HG03139 (cell line): ENCODE data around the gene GALNT2.
A peak's percentile ranks its signal among the peaks of the same experiment; 100 is the strongest.

Experiments used
- ATAC-seq: cut with Tn5 transposase; IDR thresholded peaks from one replicate; pipeline ENCODE4 v1.9.1; 2021; ENCODE audit not compliant: unreplicated experiment

Gene GALNT2

DNA sequence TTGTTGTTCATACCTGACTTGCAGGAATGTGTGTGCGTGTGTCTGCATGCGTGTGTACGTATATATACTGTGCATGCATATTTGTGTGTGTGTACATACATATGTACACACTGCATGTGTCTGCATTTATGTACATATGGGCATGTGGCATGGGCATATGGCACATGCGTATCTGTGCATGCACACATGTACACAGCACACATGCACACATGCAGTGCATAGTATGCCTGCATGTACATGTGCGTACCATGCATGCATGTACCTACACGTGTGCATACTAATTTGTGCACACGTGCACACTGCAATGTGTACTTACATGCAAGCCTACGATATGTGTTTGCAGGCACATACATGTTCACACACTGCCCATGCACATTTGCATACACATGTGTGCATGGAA is 43.9 kb downstream of the GALNT2 start:
- ATAC-seq = no peak

- ATAC-seq = no peak
Measured at GRCh38 chr1:230112131-230112701, 45.2 kb downstream of the GALNT2 start.

DNA sequence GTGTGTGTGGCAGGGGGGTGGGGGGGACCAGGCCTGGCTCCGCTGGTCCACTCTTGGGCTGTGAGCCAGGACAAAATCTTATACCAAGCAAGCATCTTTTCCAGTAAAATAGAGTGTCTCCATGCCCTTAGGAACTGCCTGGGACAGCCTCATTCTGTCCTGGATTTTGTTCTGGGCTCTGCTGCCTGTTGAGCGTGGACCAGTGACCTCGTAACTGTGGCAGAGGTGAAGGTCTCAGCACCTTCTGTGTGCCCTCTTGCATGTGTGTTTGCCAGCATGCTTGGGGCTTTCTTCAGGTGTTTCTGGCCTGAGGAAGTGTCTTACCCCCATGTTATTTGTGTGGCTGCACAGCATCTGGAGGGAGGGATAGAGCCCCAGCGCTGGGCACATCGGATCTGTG is 45.7 kb downstream of the GALNT2 start:
- ATAC-seq = no peak

GRCh38 chr1:230113235-230113592 is 46.2 kb downstream of the GALNT2 start:
- ATAC-seq = no peak

DNA sequence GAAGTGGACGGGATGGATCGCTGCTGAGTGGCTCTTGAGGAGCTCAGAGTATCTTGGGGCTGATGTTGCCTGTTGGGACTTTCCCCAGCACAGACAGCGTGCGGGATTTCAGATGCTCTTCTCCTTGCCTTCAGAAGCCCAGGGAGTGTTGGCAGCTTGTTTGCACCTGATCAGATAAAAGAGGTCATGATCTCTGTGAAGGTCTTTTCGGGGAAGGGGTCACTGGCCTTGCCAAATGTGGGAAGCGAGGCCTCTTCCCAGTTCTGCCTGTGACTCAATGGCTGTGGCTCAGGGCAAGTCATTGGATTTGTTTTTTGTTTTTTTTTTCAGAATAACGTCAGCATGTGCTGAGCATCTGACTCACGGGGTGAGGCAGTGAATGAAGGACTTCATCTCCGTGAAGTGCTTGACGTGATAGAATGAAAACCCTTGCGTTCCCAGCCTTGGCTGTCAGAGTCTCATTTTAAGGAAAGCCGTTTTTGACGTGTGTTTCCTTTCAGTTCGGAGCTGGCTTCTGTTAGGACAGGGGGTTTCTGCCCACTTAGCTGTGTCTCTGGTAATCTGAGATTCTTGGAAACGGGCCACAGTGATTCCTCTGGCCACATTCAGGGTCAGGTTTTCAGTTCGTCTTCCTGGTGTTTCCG is 46.7 kb downstream of the GALNT2 start:
- ATAC-seq = no peak

GRCh38 chr1:230114237-230114651 is 47.2 kb downstream of the GALNT2 start:
- no peak for ATAC-seq

- no peak for ATAC-seq
Measured at GRCh38 chr1:230117694-230118093, 50.7 kb downstream of the GALNT2 start.

DNA sequence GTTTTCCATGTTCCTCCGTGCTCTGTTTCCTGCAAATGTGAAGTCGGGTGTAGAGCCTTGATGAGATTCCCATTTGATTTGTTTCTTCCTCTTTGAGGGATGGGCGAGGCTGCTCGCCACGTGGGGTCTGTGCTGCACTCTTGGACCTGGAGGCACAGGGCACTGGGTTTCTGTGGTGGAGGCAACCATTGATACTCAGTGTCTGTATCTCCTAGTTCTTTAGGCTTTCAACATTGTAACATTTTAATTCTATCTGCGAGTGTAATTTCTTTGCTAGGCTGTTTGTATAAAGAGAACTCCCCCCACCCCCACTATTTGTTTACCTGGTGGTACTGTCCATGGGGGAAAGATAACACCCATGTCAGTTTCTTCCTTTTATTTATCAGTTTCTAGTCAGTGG is 52.3 kb downstream of the GALNT2 start:
- no peak for ATAC-seq

- ATAC-seq = no peak
Measured at GRCh38 chr1:230120289-230120920, 53.4 kb downstream of the GALNT2 start.

- ATAC-seq = no peak
Measured at GRCh38 chr1:230120921-230121381, 53.9 kb downstream of the GALNT2 start.

GRCh38 chr1:230121950-230122349 is 54.9 kb downstream of the GALNT2 start:
- ATAC-seq = no peak

GRCh38 chr1:230122366-230123279 is 55.6 kb downstream of the GALNT2 start:
- ATAC-seq = no peak

GRCh38 chr1:230123280-230124185 is 56.5 kb downstream of the GALNT2 start:
- peak; percentile 80 for ATAC-seq

- no peak for ATAC-seq
Measured at GRCh38 chr1:230124186-230125128, 57.4 kb downstream of the GALNT2 start.

DNA sequence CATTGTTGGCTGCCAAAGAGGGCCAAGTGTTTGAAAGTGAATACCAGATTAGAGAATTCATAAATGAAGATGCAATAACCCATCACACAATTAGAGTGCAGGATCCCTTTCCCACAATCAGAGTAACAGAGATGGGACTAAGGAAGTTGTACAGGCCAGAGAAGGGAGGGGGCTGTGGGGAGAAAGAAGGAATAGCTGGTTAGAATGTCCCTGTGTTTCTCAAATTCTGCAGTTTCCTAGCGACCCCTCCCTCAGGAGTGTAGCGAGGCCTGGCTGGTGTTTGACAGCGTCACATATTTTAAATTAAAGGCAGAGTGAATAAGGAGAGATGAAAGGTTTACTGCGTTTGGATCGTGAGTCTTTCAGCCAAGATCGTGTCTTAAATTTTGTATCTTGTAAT is 58.1 kb downstream of the GALNT2 start:
- ATAC-seq = no peak

- no peak for ATAC-seq
Measured at GRCh38 chr1:230125640-230126528, 58.8 kb downstream of the GALNT2 start.

GRCh38 chr1:230126529-230127104 is 59.6 kb downstream of the GALNT2 start:
- no peak for ATAC-seq
